Activated T-cell treated with anti-CD3 and anti-CD28 coated beads, Interleukin-2, amount 50 U/mL, for 72 hours (primary cell): Measurements from ENCODE around the gene DUOXA2. TPM values are rescaled to one million over a fixed set of nuclear protein-coding genes. Genes with fewer than 3 reads are reported as not detected.
"Not testable (repeated sequence)": the region's sequence is repeated elsewhere in the genome, so short reads cannot be mapped to it uniquely, and the experiment has no call there.

Experiments used
- ATAC-seq, 2 donors: fragments of 150-1000 bp; cut with Tn5 transposase; replicated peaks in 1 of 2; 2 replicates each; pipeline ENCODE4 v1.10.0; 2021; ENCODE audit warnings: moderate library complexity in 2 of 2, mild to moderate bottlenecking in 1 of 2
- DNase-seq, 2 donors: peaks; one replicate each; pipeline ENCODE4 v3.0.0; 2021 to 2022; ENCODE audit warnings: mixed read lengths in 1 of 2
- H3K27ac Mint-ChIP-seq: one replicate; pipeline ENCODE4 v1.8.0; 2022; ENCODE audit warnings: mild to moderate bottlenecking, moderate library complexity, mixed read lengths
- H3K27me3 Mint-ChIP-seq: one replicate; pipeline ENCODE4 v1.8.0; 2022; ENCODE audit warnings: low read depth, mixed read lengths
- H3K36me3 Mint-ChIP-seq, 2 donors: one replicate each; pipeline ENCODE4 v1.8.0; 2022; ENCODE audit warnings: mixed read lengths in 2 of 2, mild to moderate bottlenecking in 1 of 2; ENCODE audit not compliant: insufficient read depth in 2 of 2
- H3K4me1 Mint-ChIP-seq: one replicate; pipeline ENCODE4 v1.8.0; 2022; ENCODE audit warnings: low read depth, mixed read lengths
- H3K4me3 Mint-ChIP-seq, 2 donors: one replicate each; pipeline ENCODE4 v1.8.0; 2022; ENCODE audit warnings: mild to moderate bottlenecking in 2 of 2, mixed read lengths in 2 of 2, moderate library complexity in 2 of 2
- H3K9me3 Mint-ChIP-seq, 2 donors: one replicate each; pipeline ENCODE4 v1.8.0; 2022; ENCODE audit warnings: mixed read lengths in 2 of 2
- total RNA-seq, 2 donors: library from RNA; stranded (reverse); gene quantifications; one replicate each; pipeline ENCODE4 v1.2.3, GENCODE V29; 2022

DUOXA2 gene
- total RNA-seq, result not detected

DNA sequence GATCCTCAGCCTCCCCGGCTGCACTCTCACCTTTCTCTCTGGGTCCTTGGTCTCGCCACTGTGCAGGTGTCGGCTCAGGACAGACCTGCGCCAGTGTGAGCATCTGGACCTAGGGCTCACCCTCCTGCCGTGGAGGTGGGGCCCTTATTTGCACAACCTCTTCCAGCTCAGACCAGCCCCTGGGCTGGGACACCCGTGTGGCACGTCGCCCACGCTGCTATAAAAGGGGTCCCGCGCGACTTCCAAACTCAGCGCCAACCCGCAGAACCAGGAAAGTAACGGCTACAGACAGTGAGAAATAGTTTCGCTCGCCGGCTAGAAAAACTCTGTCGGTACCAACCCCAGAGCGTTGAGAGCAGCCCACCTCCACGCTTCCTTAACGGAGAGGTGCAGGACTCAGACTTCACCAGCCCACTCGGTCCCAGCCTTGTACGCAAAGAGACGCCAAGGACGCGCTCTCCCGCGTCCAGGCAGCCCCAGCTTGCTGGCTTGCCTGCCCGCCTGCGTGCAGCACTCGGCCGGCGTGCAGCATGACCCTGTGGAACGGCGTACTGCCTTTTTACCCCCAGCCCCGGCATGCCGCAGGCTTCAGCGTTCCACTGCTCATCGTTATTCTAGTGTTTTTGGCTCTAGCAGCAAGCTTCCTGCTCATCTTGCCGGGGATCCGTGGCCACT, at the start of gene DUOXA2, which contains the start of gene DUOX2:
Gene DUOXA2 (plus strand): TSS at position 251 of the 675 bp plus-strand sequence. CDS start 280 bp downstream, at position 531.
Gene DUOX2 (minus strand): TSS at position 97 of the 675 bp plus-strand sequence. CDS start 761 bp downstream, outside the sequence.
- peaks cover 85% of the 10 kb centered on the region for H3K27me3 Mint-ChIP-seq
- peaks cover 0 to 1% of the 10 kb centered on the region in 2 donors for H3K36me3 Mint-ChIP-seq
- ATAC-seq, result no peak
- no peak within 1 kb of the TSS for H3K27ac Mint-ChIP-seq
- H3K9me3 Mint-ChIP-seq, result no peaks in the 10 kb centered on the region
- no peak for DNase-seq
- peak within 1 kb of the TSS; percentile 68 to 72 for H3K4me3 Mint-ChIP-seq
- H3K4me1 Mint-ChIP-seq, result peaks cover 30% of the 10 kb centered on the region

DNA sequence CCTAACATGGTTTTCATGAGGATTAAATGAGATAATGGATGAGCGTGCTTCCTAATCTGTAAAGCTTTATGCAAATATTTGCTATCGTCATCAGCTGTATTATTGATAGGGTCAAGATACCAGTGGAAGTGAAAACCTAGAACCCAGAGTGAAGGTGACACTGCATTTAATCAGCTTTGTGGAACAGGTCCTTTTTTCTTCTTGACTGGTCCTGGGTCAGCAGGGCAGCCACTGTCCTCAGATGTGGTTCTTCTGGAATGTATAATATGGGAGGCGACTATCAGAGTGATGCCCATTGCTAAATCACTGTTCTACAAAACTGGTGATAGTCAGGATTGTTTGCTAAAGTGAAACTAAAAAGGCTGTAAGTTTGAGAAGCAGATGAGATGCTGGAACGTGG, 49.7 kb upstream of the DUOXA2 start:
- no peaks in the 10 kb centered on the region for H3K27me3 Mint-ChIP-seq
- DNase-seq (no peak), ATAC-seq (no peak)
- H3K27ac Mint-ChIP-seq, result no peak overlapping the region
- peaks cover 3% of the 10 kb centered on the region in 2 donors for H3K36me3 Mint-ChIP-seq
- no peaks in the 10 kb centered on the region for H3K9me3 Mint-ChIP-seq
- peaks cover 11% of the 10 kb centered on the region for H3K4me1 Mint-ChIP-seq
- H3K4me3 Mint-ChIP-seq, result no peak overlapping the region

DNA sequence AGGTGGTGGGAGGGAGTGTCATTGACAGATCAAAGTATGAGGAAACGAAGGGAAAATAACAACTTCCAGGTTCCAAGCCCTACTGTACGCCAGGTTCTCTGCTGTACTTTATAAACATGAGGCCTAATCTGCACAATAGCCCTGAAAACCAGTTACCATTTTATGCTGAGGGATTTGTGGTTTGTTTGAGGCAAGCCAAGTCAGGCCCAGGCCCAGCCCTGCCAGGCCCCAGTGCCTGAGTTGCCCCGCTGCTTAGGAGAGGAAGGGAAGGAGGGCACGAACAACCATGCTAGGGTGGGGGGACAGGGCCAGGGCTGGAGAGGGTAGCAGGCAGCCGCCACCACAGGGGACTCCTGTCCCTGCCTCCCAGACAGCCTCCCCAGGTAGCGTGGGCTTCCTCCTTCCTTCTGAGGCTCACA, 44.2 kb upstream of the DUOXA2 start:
- not testable (repeated sequence) for ATAC-seq, H3K4me3 Mint-ChIP-seq, H3K36me3 Mint-ChIP-seq, H3K27ac Mint-ChIP-seq, H3K9me3 Mint-ChIP-seq, H3K4me1 Mint-ChIP-seq, DNase-seq, H3K27me3 Mint-ChIP-seq

DNA sequence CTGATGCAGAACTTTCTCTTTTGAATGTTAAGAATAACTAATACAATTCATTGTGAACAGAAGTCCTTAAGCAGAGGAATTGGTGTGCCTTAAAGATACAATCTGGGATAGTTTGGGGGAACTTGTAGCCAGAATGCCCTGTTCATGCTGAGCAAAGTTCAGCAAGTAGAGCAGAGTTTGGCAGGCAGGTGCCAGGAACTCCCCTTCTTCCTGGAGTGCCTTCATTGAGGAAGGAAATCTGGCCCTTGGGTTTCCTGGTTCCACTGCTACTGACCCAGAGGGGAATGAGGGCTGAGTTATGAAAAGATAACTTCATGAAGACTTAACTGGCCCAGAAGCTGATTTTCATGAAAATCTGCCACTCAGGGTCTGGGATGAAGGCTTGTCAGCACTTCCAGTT, 40.5 kb upstream of the DUOXA2 start:
- not testable (repeated sequence) for H3K4me3 Mint-ChIP-seq, H3K27ac Mint-ChIP-seq, DNase-seq, H3K9me3 Mint-ChIP-seq, H3K27me3 Mint-ChIP-seq, H3K4me1 Mint-ChIP-seq, H3K36me3 Mint-ChIP-seq, ATAC-seq

DNA sequence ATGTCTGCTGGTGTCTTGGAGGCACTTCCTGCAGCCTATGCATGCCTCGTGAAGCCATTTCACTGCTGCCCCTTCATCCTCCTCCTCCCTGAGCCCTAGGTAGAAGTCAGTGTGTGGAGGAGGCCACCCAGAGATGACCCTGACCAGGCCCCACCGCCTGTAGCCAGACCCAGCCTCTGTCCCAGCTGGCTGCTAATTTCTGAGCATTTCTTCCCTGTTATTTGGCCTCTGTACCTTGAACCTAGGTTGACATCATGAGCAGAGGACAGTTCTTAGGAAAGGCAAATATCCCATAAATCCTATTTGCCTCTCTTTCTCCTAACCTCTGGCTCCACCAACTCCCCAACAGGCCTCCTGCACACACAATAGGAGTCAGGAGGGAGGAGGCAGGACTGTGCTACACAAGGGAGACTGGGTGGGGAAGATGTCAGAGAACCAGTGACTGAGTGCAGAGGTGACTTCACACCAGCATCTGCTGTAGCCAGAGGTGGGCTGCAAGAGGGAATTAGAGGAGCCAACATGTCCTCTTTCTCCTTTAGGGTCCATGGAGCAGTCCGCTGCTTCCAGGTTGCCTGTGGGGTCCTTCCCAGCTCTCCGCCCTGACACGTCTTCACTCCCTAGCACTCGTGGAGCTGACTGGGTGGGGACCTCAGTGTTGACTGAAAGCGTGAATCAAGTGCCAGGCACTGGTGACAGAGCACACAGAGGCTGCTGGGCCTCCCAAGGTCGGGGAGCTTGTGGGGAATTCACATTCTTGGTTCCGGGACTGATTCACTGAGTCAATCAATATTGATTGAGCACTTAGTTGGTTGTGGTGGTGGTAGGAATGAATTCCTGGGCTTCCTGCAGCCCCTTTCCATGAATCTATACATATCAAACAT, 38.4 kb upstream of the DUOXA2 start:
- not testable (repeated sequence) for H3K9me3 Mint-ChIP-seq, H3K36me3 Mint-ChIP-seq, H3K4me3 Mint-ChIP-seq, ATAC-seq, H3K4me1 Mint-ChIP-seq, H3K27ac Mint-ChIP-seq, H3K27me3 Mint-ChIP-seq, DNase-seq

DNA sequence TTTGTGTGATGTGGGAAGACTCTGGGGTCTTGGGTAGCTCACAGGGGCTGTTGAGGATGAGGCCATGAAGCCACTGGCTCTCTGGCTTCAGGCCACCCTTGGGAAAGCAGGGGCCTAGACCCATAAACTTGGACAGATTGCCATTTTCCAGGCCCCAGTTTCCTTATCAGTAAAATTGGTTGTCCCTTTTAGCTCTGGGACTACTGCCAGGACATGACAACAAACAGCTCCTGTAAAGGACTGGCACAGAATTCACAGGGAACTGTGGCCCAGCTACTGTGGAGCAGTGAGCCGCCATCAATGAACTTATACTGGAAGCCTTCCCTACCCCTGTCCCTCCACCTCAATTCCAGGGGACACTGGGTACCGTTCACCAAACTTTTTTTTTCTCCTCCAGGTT, 36.7 kb upstream of the DUOXA2 start:
- not testable (repeated sequence) for DNase-seq, H3K27ac Mint-ChIP-seq, H3K27me3 Mint-ChIP-seq, H3K9me3 Mint-ChIP-seq, H3K4me3 Mint-ChIP-seq, H3K4me1 Mint-ChIP-seq, H3K36me3 Mint-ChIP-seq, ATAC-seq

DNA sequence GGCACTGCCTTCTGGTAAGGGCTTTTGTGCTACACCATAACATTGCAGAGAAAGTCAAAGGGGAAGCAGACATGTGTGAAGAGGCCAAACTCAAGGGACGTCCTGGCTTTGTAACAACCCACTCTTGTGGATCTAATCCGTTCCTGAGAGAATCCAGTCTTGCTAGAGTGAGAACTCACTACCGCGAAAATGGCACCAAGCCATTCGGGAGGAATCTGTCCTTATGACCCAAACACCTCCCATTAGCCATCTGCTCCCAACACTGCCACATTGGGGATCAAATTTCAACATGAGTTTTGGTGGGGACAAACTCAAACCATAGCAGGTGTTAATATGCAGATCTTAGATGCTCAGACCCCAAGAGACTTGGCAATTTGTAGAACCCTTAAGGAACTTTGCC, 34.9 kb upstream of the DUOXA2 start:
- not testable (repeated sequence) for H3K4me3 Mint-ChIP-seq, H3K27me3 Mint-ChIP-seq, ATAC-seq, DNase-seq, H3K9me3 Mint-ChIP-seq, H3K36me3 Mint-ChIP-seq, H3K27ac Mint-ChIP-seq, H3K4me1 Mint-ChIP-seq

DNA sequence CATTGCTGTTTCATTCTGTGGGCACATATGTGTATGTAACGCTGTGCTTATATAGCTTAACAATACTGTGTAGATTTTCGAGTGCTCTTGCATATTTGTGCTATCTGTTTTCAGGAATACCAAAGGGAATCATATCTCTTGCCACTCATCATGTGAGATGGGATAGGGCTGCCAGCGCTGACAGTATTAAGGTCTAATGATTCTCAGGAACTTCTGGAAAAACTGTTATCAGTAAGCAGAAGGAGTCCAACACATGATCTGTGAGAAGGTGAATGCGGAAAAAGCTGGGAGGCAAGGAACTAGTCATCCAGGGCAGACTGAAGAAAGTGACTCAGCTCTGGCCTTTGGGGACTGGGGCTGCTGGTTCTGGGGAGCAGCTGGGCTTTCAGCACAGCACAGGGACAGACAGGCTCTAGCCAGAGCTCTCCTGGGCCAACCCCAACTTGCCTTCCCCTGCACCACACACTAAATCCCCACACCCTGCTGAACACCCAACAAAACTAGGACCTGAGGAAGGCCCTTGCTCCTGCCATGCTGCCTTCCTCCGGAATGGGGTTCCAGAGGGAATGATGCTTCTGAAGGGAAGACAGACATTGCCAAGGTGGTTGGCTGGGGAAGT, 34.4 kb upstream of the DUOXA2 start:
- H3K4me3 Mint-ChIP-seq, H3K9me3 Mint-ChIP-seq, H3K4me1 Mint-ChIP-seq, DNase-seq, H3K36me3 Mint-ChIP-seq, H3K27me3 Mint-ChIP-seq, ATAC-seq, H3K27ac Mint-ChIP-seq: not testable (repeated sequence)

DNA sequence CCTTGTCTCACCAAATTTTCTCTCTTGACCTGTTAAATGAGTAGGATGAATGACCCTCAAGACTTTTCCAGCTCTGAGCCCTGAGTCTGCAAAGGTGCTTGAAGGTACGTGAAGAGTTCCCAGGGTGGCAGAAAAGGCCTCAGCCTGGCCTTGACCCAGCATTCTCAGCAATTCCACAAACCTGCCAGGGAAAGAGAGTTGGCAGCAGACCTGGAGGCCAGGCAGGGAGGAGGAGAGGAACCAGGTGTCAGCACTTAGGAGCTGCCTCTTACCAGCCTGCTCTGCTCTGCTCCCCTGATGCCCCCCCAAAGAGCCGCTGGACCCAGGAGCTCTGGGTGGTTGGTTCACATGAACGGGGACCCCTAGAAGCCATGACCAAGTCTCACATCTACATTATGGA, 33.5 kb upstream of the DUOXA2 start:
- not testable (repeated sequence) for H3K4me3 Mint-ChIP-seq, H3K4me1 Mint-ChIP-seq, H3K9me3 Mint-ChIP-seq, H3K27me3 Mint-ChIP-seq, H3K27ac Mint-ChIP-seq, ATAC-seq, DNase-seq, H3K36me3 Mint-ChIP-seq

DNA sequence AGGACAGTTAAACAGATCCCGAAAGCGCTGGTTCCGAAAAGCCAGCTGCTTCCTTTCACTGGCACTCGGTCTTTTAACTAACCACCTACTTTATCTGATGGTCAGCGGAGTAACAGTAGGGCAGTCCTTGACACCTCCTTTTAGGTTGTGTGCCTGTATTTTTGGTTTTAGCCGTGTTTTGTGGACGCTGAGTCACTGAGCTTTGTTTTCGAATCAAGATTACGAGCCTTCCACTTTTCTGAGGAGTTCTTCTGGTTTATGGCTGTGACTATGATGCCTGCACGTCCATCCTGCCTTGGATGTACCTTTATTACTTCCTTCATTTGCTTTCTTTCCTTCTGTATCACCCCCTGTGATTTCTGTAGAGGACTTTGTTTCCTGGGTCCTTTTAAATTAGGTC, 31.7 kb upstream of the DUOXA2 start:
- not testable (repeated sequence) for H3K27ac Mint-ChIP-seq, DNase-seq, ATAC-seq, H3K36me3 Mint-ChIP-seq, H3K4me1 Mint-ChIP-seq, H3K4me3 Mint-ChIP-seq, H3K9me3 Mint-ChIP-seq
- peaks cover 14% of the 10 kb centered on the region for H3K27me3 Mint-ChIP-seq

DNA sequence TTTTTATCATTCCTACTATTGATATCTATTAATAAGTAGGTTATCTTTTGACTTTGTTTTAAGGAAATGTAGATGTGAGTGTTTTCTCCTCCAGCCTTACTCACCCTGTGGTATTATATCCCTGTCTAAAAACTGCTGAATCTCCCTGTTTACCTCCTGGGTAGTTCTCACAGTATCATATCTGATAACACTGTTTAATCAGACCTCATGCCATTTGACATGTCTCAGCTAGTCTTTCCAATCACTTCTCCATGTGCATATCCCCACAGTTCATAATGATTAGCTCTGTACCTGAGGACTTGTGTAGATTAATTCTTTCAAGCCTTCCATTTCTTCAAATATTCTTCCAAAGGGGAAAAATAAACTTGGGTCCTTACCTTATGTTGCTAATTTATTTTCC, 30.9 kb upstream of the DUOXA2 start:
- Mint-ChIP-seq H3K27me3 (peaks cover 14% of the 10 kb centered on the region), H3K9me3 (no peaks in the 10 kb centered on the region), H3K4me3 (no peak overlapping the region), H3K36me3 (no peaks in the 10 kb centered on the region), H3K4me1 (no peaks in the 10 kb centered on the region), H3K27ac (no peak overlapping the region)
- no peak for ATAC-seq
- no peak for DNase-seq

DNA sequence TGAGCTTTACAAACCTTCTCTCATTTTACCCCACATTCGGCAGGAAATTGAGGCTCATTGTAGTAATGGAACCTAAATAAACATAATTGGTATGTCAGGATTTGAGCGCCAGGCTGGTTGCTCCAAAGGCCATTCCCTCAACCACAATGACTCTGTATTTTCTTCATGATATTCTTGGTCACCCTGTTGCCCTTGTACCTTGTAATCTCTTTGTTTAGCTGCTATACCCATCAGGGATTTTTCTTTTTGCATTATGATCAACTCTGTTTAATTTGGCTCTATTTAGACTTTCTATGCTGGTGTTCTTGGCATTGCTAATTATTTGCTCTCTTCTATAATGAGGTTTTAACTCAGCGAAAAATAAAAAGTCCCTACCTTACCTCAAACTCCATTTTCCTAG, 30.0 kb upstream of the DUOXA2 start:
- H3K36me3 Mint-ChIP-seq, result no peaks in the 10 kb centered on the region
- no peak for ATAC-seq
- H3K4me1 Mint-ChIP-seq, result no peaks in the 10 kb centered on the region
- no peaks in the 10 kb centered on the region for H3K9me3 Mint-ChIP-seq
- no peak overlapping the region for H3K4me3 Mint-ChIP-seq
- DNase-seq, result no peak
- H3K27ac Mint-ChIP-seq, result no peak overlapping the region
- peaks cover 20% of the 10 kb centered on the region for H3K27me3 Mint-ChIP-seq

DNA sequence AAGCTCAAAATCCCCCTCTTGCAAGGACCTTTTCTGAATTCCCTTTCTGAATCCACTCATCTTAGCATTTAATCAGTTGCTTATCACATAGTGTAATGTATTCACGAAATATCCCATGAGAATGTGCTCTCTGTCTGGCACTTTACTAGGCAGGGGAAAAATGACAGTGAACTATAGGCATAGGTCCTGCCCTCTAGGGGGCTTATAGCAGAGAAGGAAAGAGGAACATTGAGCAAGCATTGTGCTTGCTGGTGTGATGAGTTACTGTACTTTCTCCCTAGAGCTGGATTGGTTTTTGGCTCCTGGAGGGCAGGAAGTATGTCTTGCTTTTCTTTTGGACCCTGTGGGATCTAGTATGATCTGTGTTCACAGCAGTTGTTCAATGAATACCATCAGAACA, 26.6 kb upstream of the DUOXA2 start:
- H3K36me3 Mint-ChIP-seq, result no peaks in the 10 kb centered on the region
- no peak overlapping the region for H3K27ac Mint-ChIP-seq
- ATAC-seq (no peak), DNase-seq (no peak)
- H3K9me3 Mint-ChIP-seq, result no peaks in the 10 kb centered on the region
- H3K4me3 Mint-ChIP-seq, result no peak overlapping the region
- H3K27me3 Mint-ChIP-seq, result peaks cover 36% of the 10 kb centered on the region
- H3K4me1 Mint-ChIP-seq, result no peaks in the 10 kb centered on the region
